ENCODE results near the gene KCNN3.

The KCNN3 gene

DNA sequence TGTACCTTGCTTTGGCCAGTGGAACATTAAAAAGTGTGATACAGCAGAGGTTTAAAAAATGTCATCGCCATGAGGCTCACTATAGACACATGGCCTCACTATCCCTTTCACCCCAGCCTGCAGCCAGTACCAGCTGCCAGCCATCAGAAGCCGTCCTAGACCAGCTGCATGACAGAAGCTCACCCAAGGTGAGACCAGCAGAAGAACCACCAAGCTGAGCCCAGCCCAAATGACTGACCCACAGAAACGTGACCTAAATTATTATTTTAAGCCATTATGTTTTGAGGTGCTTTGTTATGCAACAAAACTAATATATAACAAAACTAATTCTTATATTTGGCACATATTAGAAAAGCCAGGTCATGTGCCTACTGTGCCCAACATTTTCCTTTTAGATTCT lies 91.1 kb downstream of the KCNN3 start:
- DNase-seq (ENCODE audit: low spot score), result no peak
- H3K27ac ChIP-seq, result no peak overlapping the region
- H3K4me3 ChIP-seq, result no peak overlapping the region
- TF ChIP-seq, protein P1, sequence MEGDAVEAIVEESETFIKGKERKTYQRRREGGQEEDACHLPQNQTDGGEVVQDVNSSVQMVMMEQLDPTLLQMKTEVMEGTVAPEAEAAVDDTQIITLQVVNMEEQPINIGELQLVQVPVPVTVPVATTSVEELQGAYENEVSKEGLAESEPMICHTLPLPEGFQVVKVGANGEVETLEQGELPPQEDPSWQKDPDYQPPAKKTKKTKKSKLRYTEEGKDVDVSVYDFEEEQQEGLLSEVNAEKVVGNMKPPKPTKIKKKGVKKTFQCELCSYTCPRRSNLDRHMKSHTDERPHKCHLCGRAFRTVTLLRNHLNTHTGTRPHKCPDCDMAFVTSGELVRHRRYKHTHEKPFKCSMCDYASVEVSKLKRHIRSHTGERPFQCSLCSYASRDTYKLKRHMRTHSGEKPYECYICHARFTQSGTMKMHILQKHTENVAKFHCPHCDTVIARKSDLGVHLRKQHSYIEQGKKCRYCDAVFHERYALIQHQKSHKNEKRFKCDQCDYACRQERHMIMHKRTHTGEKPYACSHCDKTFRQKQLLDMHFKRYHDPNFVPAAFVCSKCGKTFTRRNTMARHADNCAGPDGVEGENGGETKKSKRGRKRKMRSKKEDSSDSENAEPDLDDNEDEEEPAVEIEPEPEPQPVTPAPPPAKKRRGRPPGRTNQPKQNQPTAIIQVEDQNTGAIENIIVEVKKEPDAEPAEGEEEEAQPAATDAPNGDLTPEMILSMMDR (IDR thresholded peaks at IDR 0.05), result no peak

DNA sequence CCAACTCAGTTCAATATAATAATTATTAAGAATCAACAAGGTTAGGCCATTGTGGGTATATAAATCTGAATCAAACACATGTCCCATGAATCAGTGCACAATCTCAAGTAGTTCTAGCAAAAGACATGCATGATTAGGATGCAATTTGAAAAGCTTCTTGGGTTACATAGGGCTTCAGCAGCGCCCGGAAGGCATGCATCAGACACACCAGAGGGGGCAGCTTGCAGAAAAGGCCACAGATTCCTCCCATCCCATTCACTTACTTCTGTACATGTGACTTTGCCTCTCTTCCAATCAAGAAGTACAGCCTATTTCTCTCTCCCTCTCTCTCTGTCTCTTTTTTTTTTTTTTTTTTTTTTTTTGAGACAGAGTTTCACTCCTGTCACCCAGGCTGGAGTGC lies 91.8 kb downstream of the KCNN3 start:
- Histone ChIP-seq H3K27ac (no peak overlapping the region), H3K4me3 (no peak overlapping the region)
- no peak for DNase-seq (ENCODE audit: low spot score)
- TF ChIP-seq, protein P1 (IDR thresholded peaks at IDR 0.05), result no peak

DNA sequence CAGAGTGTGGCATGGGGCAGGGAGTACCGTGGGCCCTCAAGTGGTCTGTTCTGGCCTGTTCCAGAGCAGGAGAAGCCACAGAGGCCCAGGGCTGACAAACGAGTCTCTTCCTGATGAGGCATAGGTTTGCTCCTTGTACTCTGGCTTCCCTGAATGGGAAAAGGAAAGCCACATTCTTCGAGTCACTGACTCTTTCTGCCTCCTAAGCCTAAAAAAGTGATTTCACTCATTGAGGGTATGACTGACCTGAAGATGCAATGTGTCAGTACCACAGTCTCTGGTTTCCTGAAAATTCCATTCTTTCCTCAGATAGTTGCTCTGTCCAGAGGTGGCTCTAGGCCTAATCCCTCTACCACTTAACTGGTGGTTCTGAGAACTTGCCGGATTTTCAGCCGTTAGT lies 92.3 kb downstream of the KCNN3 start:
- Histone ChIP-seq H3K4me3 (no peak overlapping the region), H3K27ac (no peak overlapping the region)
- DNase-seq (ENCODE audit: low spot score), result no peak
- TF ChIP-seq, protein P1 (IDR thresholded peaks at IDR 0.05), result no peak

DNA sequence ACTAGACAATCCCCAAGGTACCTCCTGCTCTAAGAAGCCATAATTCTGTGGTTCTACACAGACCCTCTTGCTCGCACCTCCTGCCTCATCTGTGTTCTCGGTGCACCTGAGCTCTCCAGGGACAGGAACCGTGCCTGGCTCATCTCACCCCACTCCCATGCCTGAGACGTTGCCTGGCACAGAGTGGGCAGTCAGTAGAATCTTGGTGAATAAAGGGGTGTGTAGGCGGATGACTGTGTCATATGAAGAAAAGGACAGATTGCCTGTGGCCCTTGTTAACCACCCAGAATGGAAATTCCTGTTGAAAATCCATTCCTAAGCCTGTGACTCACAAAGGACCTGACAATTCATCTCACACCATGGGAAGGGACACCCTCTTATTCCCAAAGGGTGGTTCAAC lies 92.9 kb downstream of the KCNN3 start:
- TF ChIP-seq, protein P1 (IDR thresholded peaks at IDR 0.05), result no peak
- no peak for DNase-seq (ENCODE audit: low spot score)
- H3K4me3 ChIP-seq, result no peak overlapping the region
- H3K27ac ChIP-seq, result no peak overlapping the region

DNA sequence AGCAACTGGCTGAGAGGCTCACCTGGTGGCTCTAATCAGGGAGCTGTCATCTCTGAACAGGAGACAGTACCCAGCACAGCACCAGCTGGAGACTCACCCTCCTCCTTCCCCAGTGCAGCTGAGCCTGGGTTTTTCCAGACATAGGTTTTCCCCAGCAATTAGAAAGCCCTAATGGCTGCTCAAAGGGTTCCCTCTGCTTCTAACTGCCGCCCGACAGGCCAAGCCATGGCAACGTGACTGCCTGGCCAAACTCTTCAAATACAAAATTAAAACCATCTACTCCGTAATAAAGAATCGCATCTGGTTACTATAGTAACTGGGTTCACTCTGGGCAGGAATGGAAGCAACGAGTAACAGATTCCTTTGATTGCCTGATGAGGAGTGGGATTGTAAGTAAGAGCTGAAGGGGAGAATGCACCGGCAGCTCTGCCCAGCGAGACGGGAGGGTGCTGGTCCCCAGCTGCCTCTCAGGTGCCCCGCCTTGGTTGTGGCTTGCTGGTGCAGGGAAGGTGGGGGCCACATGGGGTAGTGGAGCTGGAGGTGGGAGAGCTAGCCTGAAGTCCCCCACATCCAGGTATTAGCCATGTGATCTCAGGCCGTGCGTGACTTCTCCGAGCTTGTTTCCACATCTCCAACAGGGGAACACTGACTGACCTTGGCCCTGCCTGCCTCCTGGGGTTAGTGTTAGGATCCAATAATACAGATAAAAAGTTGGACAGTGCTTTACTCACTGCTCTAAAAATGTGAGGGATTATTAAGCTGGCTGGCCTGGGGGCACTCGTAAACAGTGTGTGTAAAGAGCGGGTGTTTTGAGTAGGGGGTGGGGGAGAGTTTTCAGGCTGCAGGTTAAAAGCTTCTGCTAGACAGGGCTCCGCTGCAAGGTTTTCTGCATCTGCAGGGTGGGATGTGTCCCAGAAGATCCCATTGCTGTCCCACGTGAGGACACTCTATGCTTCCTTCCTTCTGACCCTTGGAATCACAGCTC lies 94.2 kb downstream of the KCNN3 start:
- TF ChIP-seq, protein P1 (IDR thresholded peaks at IDR 0.05), result no peak
- no peak overlapping the region for H3K27ac ChIP-seq
- DNase-seq (ENCODE audit: low spot score), result no peak

DNA sequence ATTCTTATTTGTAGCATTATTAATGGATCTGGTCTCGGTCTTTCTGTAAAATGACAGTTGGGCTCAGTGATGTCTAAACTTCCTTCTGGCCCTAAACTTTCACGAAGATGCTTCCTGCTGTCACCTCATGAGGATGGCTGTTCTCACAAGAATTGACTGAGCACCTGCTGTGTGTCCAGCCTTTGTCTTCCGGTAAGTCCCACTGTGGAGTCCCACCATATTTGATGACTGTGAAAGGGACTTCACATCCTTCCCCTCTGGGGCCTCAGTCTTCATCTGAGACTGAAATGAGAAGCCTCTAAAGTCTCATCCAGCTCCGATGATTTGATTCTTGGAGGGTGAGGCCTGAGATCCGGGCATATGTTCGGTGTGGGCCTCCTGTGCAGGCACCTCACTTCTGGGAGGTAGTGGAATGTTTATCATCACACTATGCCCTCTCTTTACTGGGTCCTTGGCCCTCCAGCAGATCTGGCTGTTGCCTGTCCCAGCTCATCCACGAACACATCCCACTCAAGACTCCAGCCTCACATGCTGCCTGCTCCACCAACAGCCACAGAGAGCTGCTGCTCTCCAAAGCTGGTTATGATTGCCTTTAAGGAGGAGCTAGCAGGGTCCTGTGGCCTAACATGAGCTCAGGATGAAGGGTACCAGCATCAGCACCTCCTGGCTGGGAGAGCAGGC lies 95.8 kb downstream of the KCNN3 start:
- no peak for DNase-seq (ENCODE audit: low spot score)
- TF ChIP-seq, protein P1 (IDR thresholded peaks at IDR 0.05), result no peak
- Histone ChIP-seq H3K27ac (no peak overlapping the region), H3K4me3 (no peak overlapping the region)

More for the DNA sequence above, 94.2 kb downstream of the KCNN3 start:
- no peak overlapping the region for H3K4me3 ChIP-seq
